DND-41 (cell line): Measurements from ENCODE around the gene TEAD1.

Experiments
- ATAC-seq: fragments of 200-7000 bp; cut with Tn5 transposase; 3 replicates; pipeline ENCODE4 v1.9.1; 2021; ENCODE audit warnings: low read depth; ENCODE audit not compliant: insufficient read depth
- DNase-seq: peaks from one replicate; pipeline ENCODE4 v3.0.0-alpha.2; 2020
- H2AFZ ChIP-seq: 2 replicates; pipeline ENCODE4 v1.6.0; 2012; ENCODE audit warnings: low read depth, low read length
- H3K27ac ChIP-seq: 2 replicates; pipeline ENCODE4 v1.5.1; 2012; ENCODE audit warnings: low read length, inconsistent platforms
- H3K27me3 ChIP-seq: fragments of 200-600 bp; sonication (generic); 2 replicates; pipeline ENCODE4 v1.6.0; 2012; ENCODE audit warnings: low read length, mild to moderate bottlenecking, inconsistent platforms; ENCODE audit not compliant: insufficient read depth, poor library complexity
- H3K36me3 ChIP-seq: 2 replicates; pipeline ENCODE4 v1.5.1; 2012; ENCODE audit warnings: low read length, inconsistent platforms; ENCODE audit not compliant: insufficient read depth
- H3K4me1 ChIP-seq: 2 replicates; pipeline ENCODE4 v1.5.1; 2012; ENCODE audit warnings: mild to moderate bottlenecking, low read length; ENCODE audit not compliant: insufficient read depth
- H3K4me2 ChIP-seq: 2 replicates; pipeline ENCODE4 v1.6.0; 2012; ENCODE audit warnings: mild to moderate bottlenecking, moderate library complexity, low read length, inconsistent platforms; ENCODE audit not compliant: insufficient read depth
- H3K4me3 ChIP-seq, 2 experiments: fragments of 200-600 bp in 1 of 2; shearing (Covaris generic) in 1 of 2; 2 replicates each; pipeline ENCODE4 v1.5.1; 2012 to 2016; ENCODE audit warnings: inconsistent platforms in 2 of 2, low read length in 2 of 2, mild to moderate bottlenecking in 2 of 2, low read depth in 1 of 2, moderate library complexity in 1 of 2
- H3K79me2 ChIP-seq: 2 replicates; pipeline ENCODE4 v1.6.0; 2012; ENCODE audit warnings: low read length, inconsistent platforms; ENCODE audit not compliant: insufficient read depth
- H3K9ac ChIP-seq: 2 replicates; pipeline ENCODE4 v1.6.0; 2012; ENCODE audit warnings: low read depth, mild to moderate bottlenecking, inconsistent platforms, low read length, moderate library complexity
- H3K9me3 ChIP-seq: 2 replicates; pipeline ENCODE4 v1.5.1; 2012; ENCODE audit warnings: low read length, moderate library complexity, mild to moderate bottlenecking, inconsistent platforms; ENCODE audit not compliant: insufficient read depth, severe bottlenecking
- H4K20me1 ChIP-seq: 2 replicates; pipeline ENCODE4 v1.6.0; 2012; ENCODE audit warnings: low read length; ENCODE audit not compliant: insufficient read depth
- CTCF ChIP-seq: IDR thresholded peaks from 2 replicates; pipeline ENCODE4 v1.5.1; 2012; ENCODE audit warnings: borderline replicate concordance, low read length, moderate library complexity, mild to moderate bottlenecking; ENCODE audit not compliant: poor library complexity, severe bottlenecking; ENCODE audit errors: extremely low read depth
- EZH2 ChIP-seq: IDR thresholded peaks from 3 replicates; pipeline ENCODE4 v1.6.1; 2012; ENCODE audit warnings: borderline replicate concordance, low read depth, mild to moderate bottlenecking, moderate library complexity, low read length, inconsistent platforms; ENCODE audit not compliant: severe bottlenecking

TEAD1 gene

GRCh38 chr11:12631651-12632050 lies 42.6 kb upstream of the TEAD1 start:
- Histone ChIP-seq H2AFZ (no peak overlapping the region), H3K9ac (no peak overlapping the region), H4K20me1 (no peaks in the 10 kb centered on the region), H3K9me3 (no peaks in the 10 kb centered on the region), H3K27ac (no peak overlapping the region), H3K4me3 (no peak overlapping the region), H3K4me2 (no peak overlapping the region), H3K4me1 (no peaks in the 10 kb centered on the region), H3K27me3 (peaks cover 6% of the 10 kb centered on the region), H3K36me3 (no peaks in the 10 kb centered on the region), H3K79me2 (no peaks in the 10 kb centered on the region)
- TF ChIP-seq CTCF (no peak), EZH2 (no peak)
- DNase-seq (no peak), ATAC-seq (no peak)

- H3K4me3 ChIP-seq: no peak overlapping the region
- no peaks in the 10 kb centered on the region for H3K36me3 ChIP-seq
- no peak overlapping the region for H3K27ac ChIP-seq
- no peak for TF ChIP-seq EZH2
- TF ChIP-seq CTCF: no peak
- no peak overlapping the region for H3K4me2 ChIP-seq
- H3K4me1 ChIP-seq: no peaks in the 10 kb centered on the region
- H3K9me3 ChIP-seq: no peaks in the 10 kb centered on the region
- no peak overlapping the region for H3K9ac ChIP-seq
- no peaks in the 10 kb centered on the region for H3K79me2 ChIP-seq
- no peak overlapping the region for H2AFZ ChIP-seq
- H4K20me1 ChIP-seq: no peaks in the 10 kb centered on the region
- DNase-seq (no peak), ATAC-seq (no peak)
- H3K27me3 ChIP-seq: peaks cover 4% of the 10 kb centered on the region
Measured at GRCh38 chr11:12634329-12634728, 39.9 kb upstream of the TEAD1 start.

GRCh38 chr11:12636871-12637410 lies 37.3 kb upstream of the TEAD1 start:
- Histone ChIP-seq H3K9ac (no peak overlapping the region), H4K20me1 (no peaks in the 10 kb centered on the region), H3K4me1 (no peaks in the 10 kb centered on the region), H3K27me3 (no peaks in the 10 kb centered on the region), H3K9me3 (no peaks in the 10 kb centered on the region), H3K27ac (no peak overlapping the region), H2AFZ (no peak overlapping the region), H3K36me3 (no peaks in the 10 kb centered on the region), H3K4me3 (no peak overlapping the region), H3K4me2 (no peak overlapping the region), H3K79me2 (no peaks in the 10 kb centered on the region)
- ATAC-seq (no peak), DNase-seq (no peak)
- no peak for TF ChIP-seq CTCF
- TF ChIP-seq EZH2: no peak

GRCh38 chr11:12639388-12639787 lies 34.8 kb upstream of the TEAD1 start:
- H3K27ac ChIP-seq: no peak overlapping the region
- H3K79me2 ChIP-seq: no peaks in the 10 kb centered on the region
- H2AFZ ChIP-seq: no peak overlapping the region
- no peaks in the 10 kb centered on the region for H3K36me3 ChIP-seq
- DNase-seq (no peak), ATAC-seq (no peak)
- no peaks in the 10 kb centered on the region for H3K27me3 ChIP-seq
- no peaks in the 10 kb centered on the region for H4K20me1 ChIP-seq
- H3K9me3 ChIP-seq: no peaks in the 10 kb centered on the region
- TF ChIP-seq EZH2 (no peak), CTCF (no peak)
- H3K9ac ChIP-seq: no peak overlapping the region
- H3K4me3 ChIP-seq: no peak overlapping the region
- H3K4me1 ChIP-seq: no peaks in the 10 kb centered on the region
- H3K4me2 ChIP-seq: no peak overlapping the region
